ENCODE measurements around the gene ZNF397.
"Not testable (repeated sequence)": the region's sequence is repeated elsewhere in the genome, so short reads cannot be mapped to it uniquely, and the experiment has no call there.

Gene ZNF397

DNA sequence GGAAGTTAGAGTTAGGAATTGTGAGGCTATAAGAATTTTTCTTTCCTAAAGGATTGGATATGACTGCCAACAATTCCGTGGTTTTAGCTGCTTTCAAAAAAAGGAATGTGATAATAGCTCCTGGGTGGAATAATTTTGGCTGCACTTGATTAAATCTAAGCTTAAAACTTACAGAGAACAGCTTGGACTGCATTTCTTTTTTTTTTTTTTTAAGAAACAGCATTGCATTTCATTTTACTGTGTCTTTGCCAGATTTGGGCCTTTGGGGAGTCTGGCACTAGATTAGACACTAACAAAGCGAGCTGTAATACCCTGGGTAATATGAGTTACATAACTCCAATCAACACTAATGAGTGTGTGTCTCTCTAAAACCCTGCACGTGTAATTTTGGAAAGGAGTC, 37.8 kb upstream of the ZNF397 start:
- TF ChIP-seq, protein P1, sequence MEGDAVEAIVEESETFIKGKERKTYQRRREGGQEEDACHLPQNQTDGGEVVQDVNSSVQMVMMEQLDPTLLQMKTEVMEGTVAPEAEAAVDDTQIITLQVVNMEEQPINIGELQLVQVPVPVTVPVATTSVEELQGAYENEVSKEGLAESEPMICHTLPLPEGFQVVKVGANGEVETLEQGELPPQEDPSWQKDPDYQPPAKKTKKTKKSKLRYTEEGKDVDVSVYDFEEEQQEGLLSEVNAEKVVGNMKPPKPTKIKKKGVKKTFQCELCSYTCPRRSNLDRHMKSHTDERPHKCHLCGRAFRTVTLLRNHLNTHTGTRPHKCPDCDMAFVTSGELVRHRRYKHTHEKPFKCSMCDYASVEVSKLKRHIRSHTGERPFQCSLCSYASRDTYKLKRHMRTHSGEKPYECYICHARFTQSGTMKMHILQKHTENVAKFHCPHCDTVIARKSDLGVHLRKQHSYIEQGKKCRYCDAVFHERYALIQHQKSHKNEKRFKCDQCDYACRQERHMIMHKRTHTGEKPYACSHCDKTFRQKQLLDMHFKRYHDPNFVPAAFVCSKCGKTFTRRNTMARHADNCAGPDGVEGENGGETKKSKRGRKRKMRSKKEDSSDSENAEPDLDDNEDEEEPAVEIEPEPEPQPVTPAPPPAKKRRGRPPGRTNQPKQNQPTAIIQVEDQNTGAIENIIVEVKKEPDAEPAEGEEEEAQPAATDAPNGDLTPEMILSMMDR (IDR thresholded peaks at IDR 0.05; ENCODE audit: low read depth, low read length, missing control alignments) = no peak
- no peak for DNase-seq (ENCODE audit: low read depth)
- H3K4me3 ChIP-seq (ENCODE audit: low read depth, low read length) = no peak overlapping the region

DNA sequence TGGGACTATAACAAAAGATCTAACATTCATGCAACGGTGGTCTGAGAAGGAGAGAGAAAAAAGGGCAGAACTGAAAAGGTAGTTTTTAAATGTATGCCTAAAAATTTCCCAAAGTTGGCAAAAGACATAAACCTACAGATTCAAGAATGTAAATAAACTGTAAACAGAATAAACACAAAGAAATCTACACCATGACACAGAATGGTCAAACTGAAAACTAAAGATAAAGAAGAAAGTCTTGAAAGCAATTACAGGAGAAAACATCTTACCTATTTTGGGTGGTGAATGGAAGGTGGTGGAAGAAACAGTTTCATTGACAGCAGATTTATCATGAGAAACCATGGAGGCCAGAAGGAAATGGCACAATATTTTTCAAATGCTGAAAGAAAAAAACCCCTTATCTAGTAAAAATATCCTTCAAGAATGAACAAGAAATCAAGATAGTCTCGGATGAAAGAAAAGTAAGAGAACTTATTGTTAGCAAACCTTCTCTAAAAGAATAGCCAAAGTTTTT, 35.6 kb upstream of the ZNF397 start:
- no peak for DNase-seq (ENCODE audit: low read depth)
- TF ChIP-seq, protein P1 (IDR thresholded peaks at IDR 0.05; ENCODE audit: low read depth, low read length, missing control alignments) = no peak
- no peak overlapping the region for H3K4me3 ChIP-seq (ENCODE audit: low read depth, low read length)

DNA sequence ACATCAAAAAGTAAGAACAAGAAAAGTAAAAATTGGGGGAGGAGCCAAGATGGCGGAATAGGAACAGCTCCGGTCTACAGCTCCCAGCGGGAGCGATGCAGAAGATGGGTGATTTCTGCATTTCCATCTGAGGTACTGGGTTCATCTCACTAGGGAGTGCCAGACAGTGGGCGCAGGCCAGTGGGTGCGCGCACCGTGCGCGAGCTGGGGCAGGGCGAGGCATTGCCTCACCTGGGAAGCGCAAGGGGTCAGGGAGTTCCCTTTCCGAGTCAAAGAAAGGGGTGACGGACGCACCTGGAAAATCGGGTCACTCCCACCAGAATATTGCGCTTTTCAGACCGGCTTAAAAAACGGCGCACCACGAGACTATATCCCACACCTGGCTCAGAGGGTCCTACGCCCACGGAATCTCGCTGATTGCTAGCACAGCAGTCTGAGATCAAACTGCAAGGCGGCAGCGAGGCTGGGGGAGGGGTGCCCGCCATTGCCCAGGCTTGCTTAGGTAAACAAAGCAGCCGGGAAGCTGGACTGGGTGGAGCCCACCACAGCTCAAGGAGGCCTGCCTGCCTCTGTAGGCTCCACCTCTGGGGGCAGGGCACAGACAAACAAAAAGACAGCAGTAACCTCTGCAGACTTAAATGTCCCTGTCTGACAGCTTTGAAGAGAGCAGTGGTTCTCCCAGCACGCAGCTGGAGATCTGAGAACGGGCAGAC, 34.9 kb upstream of the ZNF397 start:
- not testable (repeated sequence) for DNase-seq (ENCODE audit: low read depth); H3K4me3 ChIP-seq (ENCODE audit: low read depth, low read length)

DNA sequence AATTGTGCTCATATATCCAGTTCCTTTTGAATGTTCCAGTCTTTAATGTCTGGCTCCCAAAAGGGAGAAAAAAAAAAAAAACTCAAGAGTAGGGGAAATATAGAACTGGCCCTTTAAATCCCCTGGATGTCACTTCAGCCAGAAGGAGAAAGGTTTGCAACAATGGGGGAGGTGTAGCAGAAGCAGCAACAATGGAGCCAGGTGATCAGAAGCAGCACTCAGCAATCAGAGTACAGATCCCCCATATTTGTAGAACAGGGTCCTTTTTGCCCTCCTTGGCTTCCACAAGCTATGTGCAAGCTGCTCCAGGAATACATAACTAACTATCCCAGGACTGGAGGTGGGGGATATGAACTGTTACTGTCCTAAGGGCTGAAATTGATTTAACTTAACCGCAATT, 25.8 kb upstream of the ZNF397 start:
- no peak overlapping the region for H3K4me3 ChIP-seq (ENCODE audit: low read depth, low read length)
- DNase-seq (ENCODE audit: low read depth) = no peak
- TF ChIP-seq, protein P1 (IDR thresholded peaks at IDR 0.05; ENCODE audit: low read depth, low read length, missing control alignments) = no peak

DNA sequence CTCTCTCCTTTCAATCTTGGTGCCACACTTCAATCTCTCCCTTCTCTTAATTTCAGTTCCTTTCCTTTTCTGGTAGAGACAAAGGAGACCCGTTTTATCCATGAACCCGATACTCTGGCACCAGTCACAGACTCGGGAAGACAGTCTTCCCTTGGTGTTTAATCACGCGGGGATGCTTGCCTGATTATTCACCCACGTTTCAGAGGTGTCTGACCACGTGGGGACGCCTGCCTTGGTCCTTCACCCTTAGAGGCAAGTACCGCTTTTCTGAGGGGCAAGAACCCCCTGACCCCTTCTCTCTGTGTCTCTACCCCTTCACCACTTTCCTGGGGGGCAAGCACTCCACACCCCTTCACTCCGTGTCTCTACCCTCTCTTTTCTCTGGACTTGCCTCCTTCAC, 24.2 kb upstream of the ZNF397 start:
- DNase-seq (ENCODE audit: low read depth); H3K4me3 ChIP-seq (ENCODE audit: low read depth, low read length): not testable (repeated sequence)

DNA sequence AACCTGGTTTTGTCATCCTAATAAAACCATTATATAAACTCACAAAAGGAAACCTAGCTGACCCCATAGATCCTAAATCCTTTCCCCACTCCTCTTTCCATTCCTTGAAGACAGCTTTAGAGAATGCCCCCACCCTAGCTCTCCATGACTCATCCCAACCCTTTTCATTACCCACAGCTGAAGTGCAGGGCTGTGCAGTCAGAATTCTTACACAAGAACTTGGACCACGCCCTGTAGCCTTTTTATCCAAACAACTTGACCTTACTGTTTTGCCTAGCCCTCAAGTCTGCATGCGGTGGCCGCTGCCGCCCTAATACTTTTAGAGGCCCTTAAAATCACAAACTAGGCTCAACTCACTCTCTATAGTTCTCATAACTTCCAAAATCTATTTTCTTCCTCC, 21.5 kb upstream of the ZNF397 start:
- H3K4me3 ChIP-seq (ENCODE audit: low read depth, low read length); DNase-seq (ENCODE audit: low read depth): not testable (repeated sequence)

DNA sequence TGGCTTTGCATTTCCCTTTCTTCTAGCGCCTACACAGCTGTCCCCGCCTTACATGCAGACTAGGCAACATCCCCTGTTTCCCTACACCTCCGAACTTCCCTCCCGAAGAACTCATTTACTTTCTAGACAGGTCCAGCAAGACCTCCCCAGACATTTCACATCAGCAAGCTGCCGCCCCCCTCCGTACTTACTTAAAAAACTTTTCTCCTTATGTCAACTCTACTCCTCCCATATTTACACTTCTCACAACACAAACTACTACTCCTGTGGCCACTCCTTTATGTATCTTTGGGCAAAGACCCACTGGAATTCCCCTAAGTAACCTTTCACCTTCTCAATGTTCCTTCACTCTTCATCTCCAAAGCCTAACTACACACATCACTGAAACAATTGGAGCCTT, 20.4 kb upstream of the ZNF397 start:
- H3K4me3 ChIP-seq (ENCODE audit: low read depth, low read length) = no peak overlapping the region
- no peak for DNase-seq (ENCODE audit: low read depth)
- TF ChIP-seq, protein P1 (IDR thresholded peaks at IDR 0.05; ENCODE audit: low read depth, low read length, missing control alignments) = no peak

DNA sequence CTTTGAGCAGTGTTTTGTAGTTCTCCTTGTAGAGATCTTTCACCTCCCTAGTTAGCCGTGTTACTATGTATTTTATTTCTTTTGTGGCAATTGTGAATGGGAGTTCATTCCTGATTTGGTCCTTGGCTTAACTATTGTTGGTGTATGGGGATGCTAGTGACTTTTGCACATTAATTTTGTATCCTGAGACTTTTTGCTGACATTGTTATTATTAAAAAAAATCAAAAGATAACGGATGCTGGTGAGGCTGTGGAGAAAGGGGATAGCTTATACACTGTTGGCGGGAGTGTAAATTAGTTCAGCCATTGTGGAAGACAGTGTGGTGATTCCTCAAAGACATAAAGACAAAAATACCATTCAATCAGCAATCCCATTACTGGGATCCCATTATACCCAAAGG, 17.0 kb upstream of the ZNF397 start:
- TF ChIP-seq, protein P1 (IDR thresholded peaks at IDR 0.05; ENCODE audit: low read depth, low read length, missing control alignments) = no peak
- no peak overlapping the region for H3K4me3 ChIP-seq (ENCODE audit: low read depth, low read length)
- no peak for DNase-seq (ENCODE audit: low read depth)

Measured in GM12864 (cell line).